UCSD-AML1 (cell line): Measurements from ENCODE around the gene NACA.
"Not testable (repeated sequence)": the region's sequence is repeated elsewhere in the genome, so short reads cannot be mapped to it uniquely, and the experiment has no call there.

Experiments used
- DNase-seq: peaks from one replicate; lab custom pipeline; 2025; ENCODE audit not compliant: unreplicated experiment; lab: John Stamatoyannopoulos, UW

NACA gene

GRCh38 chr12:56724972-56725722 is at the start of gene NACA:
TSS of gene NACA (minus strand) at chr12:56725299. CDS start at chr12:56724521, 778 bp downstream.
- DNase-seq: peak; percentile 98

GRCh38 chr12:56773113-56773512 is 48.0 kb upstream of the NACA start:
- no peak for DNase-seq

GRCh38 chr12:56772625-56773024 is 47.5 kb upstream of the NACA start:
- DNase-seq: no peak

GRCh38 chr12:56769868-56770267 is 44.8 kb upstream of the NACA start:
- no peak for DNase-seq

- no peak for DNase-seq
Measured at GRCh38 chr12:56768424-56768823, 43.3 kb upstream of the NACA start.

GRCh38 chr12:56766535-56766934 is 41.4 kb upstream of the NACA start:
- no peak for DNase-seq

- no peak for DNase-seq
Measured at GRCh38 chr12:56763753-56764657, 38.9 kb upstream of the NACA start.

- no peak for DNase-seq
Measured at GRCh38 chr12:56761812-56762211, 36.7 kb upstream of the NACA start.

GRCh38 chr12:56760460-56760859 is 35.4 kb upstream of the NACA start:
- DNase-seq: no peak

GRCh38 chr12:56759263-56759908 is 34.3 kb upstream of the NACA start:
- no peak for DNase-seq

GRCh38 chr12:56758728-56759262 is 33.7 kb upstream of the NACA start:
- DNase-seq: no peak

- not testable (repeated sequence) for DNase-seq
Measured at GRCh38 chr12:56757971-56758370, 32.9 kb upstream of the NACA start.

- no peak for DNase-seq
Measured at GRCh38 chr12:56753566-56753965, 28.5 kb upstream of the NACA start.

- DNase-seq: peak; percentile 89
Measured at GRCh38 chr12:56751712-56752598, 26.9 kb upstream of the NACA start, which contains the start of gene PRIM1. TSS of gene PRIM1 (minus strand) at chr12:56752323. CDS start at chr12:56752298, 25 bp downstream.

GRCh38 chr12:56750596-56750995 is 25.5 kb upstream of the NACA start:
- DNase-seq: not testable (repeated sequence)

- no peak for DNase-seq
Measured at GRCh38 chr12:56749853-56750252, 24.8 kb upstream of the NACA start.

- DNase-seq: no peak
Measured at GRCh38 chr12:56749359-56749758, 24.3 kb upstream of the NACA start.

- DNase-seq: no peak
Measured at GRCh38 chr12:56728139-56728861, 3.2 kb upstream of the NACA start.

- not testable (repeated sequence) for DNase-seq
Measured at GRCh38 chr12:56726196-56726675, 1.1 kb upstream of the NACA start.
